ENCODE data around the gene STK35.

DNA sequence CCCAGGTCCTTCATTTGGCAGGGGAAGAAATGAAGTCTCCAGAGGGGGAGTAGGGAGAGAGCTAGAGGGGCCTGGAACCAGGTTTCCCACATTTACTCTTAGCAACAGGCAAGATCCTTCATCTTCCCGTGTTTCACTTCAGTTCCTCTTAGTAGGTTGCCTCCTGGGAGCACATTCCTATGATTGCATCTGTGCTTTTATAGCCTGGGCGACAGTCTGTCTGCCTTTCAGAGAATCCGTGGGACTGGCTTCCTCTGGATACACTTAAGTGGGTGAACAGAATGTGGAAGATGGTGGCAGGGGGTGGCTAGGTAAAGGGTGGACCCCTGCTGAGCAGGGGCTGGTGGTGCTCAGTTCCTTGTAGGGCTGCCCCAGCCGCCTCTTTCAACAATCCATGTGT lies 33.4 kb downstream of the STK35 start:
- TF ChIP-seq ZFP41 (CRISPR knock-in tag; IDR thresholded peaks at IDR 0.05; ENCODE audit: borderline replicate concordance) (no peak), SMARCE1 (IDR thresholded peaks at IDR 0.05; ENCODE audit: borderline replicate concordance) (no peak), EZH2 (conservative IDR thresholded peaks at IDR 0.05; ENCODE audit: low read depth, low read length) (no peak), JUN (CRISPR knock-in tag; IDR thresholded peaks at IDR 0.05) (no peak)
- TF ChIP-seq, protein P1, sequence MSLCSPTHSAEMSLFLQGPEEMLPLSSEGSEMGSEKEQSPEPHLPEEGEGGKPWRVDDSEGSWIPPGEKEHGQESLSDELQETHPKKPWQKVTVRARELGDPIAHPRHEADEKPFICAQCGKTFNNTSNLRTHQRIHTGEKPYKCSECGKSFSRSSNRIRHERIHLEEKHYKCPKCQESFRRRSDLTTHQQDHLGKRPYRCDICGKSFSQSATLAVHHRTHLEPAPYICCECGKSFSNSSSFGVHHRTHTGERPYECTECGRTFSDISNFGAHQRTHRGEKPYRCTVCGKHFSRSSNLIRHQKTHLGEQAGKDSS (CRISPR knock-in tag; IDR thresholded peaks at IDR 0.05; ENCODE audit: borderline replicate concordance, low read depth), result no peak
- TF ChIP-seq, protein P2, sequence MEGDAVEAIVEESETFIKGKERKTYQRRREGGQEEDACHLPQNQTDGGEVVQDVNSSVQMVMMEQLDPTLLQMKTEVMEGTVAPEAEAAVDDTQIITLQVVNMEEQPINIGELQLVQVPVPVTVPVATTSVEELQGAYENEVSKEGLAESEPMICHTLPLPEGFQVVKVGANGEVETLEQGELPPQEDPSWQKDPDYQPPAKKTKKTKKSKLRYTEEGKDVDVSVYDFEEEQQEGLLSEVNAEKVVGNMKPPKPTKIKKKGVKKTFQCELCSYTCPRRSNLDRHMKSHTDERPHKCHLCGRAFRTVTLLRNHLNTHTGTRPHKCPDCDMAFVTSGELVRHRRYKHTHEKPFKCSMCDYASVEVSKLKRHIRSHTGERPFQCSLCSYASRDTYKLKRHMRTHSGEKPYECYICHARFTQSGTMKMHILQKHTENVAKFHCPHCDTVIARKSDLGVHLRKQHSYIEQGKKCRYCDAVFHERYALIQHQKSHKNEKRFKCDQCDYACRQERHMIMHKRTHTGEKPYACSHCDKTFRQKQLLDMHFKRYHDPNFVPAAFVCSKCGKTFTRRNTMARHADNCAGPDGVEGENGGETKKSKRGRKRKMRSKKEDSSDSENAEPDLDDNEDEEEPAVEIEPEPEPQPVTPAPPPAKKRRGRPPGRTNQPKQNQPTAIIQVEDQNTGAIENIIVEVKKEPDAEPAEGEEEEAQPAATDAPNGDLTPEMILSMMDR (CRISPR knock-in tag; IDR thresholded peaks at IDR 0.05), result no peak

Data from HepG2 (cell line).